ENCODE results near the gene EEPD1. TPM values are rescaled to one million over a fixed set of nuclear protein-coding genes. Genes with fewer than 3 reads are reported as not detected.

EEPD1 gene
- total RNA-seq, 1 donor from 2014 or later: 5.4 TPM

GRCh38 chr7:36188266-36188665 is 35.2 kb downstream of the EEPD1 start:
- FAIRE-seq (no peak), DNase-seq (ENCODE audit: low read depth) (no peak)
- Mint-ChIP-seq H3K27me3 (ENCODE audit: low read depth, unreplicated experiment) (peaks cover 3% of the 10 kb centered on the region), H3K36me3 (ENCODE audit: low read depth, unreplicated experiment) (no peaks in the 10 kb centered on the region), H3K4me1 (ENCODE audit: low read depth, unreplicated experiment) (peaks cover 32% of the 10 kb centered on the region), H3K9me3 (ENCODE audit: unreplicated experiment) (no peaks in the 10 kb centered on the region), H3K27ac (ENCODE audit: unreplicated experiment) (peak overlapping the region; percentile 22), H3K4me3 (ENCODE audit: unreplicated experiment) (no peak overlapping the region)
- H2AFZ ChIP-seq (ENCODE audit: low read depth, low read length): no peak overlapping the region
- H4K20me1 ChIP-seq (ENCODE audit: insufficient read depth, low read length): no peaks in the 10 kb centered on the region
- no peak overlapping the region for H3K4me2 ChIP-seq (ENCODE audit: low read length)
- H3K9ac ChIP-seq (ENCODE audit: low read length): no peak overlapping the region
- TF ChIP-seq CTCF (IDR thresholded peaks at IDR 0.05; ENCODE audit: insufficient read depth, low read depth, low read length) (no peak), EZH2 (IDR thresholded peaks at IDR 0.05; ENCODE audit: insufficient read depth, low read length) (no peak)
- H3K27me3 ChIP-seq (ENCODE audit: insufficient read depth, low read length): no peaks in the 10 kb centered on the region
- H3K4me3 ChIP-seq (ENCODE audit: insufficient read depth, low read depth, low read length): no peak overlapping the region
- peaks cover 14% of the 10 kb centered on the region for H3K4me1 ChIP-seq (ENCODE audit: insufficient read depth, low read length)
- H3K36me3 ChIP-seq (ENCODE audit: insufficient read depth, low read length): no peaks in the 10 kb centered on the region
- no peaks in the 10 kb centered on the region for H3K79me2 ChIP-seq (ENCODE audit: insufficient read depth, low read length)
- H3K27ac ChIP-seq (ENCODE audit: low read depth, low read length): no peak overlapping the region
- H3K9me3 ChIP-seq (ENCODE audit: insufficient read depth, low read depth, low read length): no peaks in the 10 kb centered on the region

- H3K27ac Mint-ChIP-seq (ENCODE audit: unreplicated experiment): peak overlapping the region; percentile 53
- FAIRE-seq: no peak
Measured at GRCh38 chr7:36188906-36189305, 35.9 kb downstream of the EEPD1 start.

More at GRCh38 chr7:36188906-36189305, 35.9 kb downstream of the EEPD1 start:
- TF ChIP-seq CTCF (IDR thresholded peaks at IDR 0.05; ENCODE audit: insufficient read depth, low read depth, low read length) (no peak), EZH2 (IDR thresholded peaks at IDR 0.05; ENCODE audit: insufficient read depth, low read length) (no peak)
- Mint-ChIP-seq H3K36me3 (ENCODE audit: low read depth, unreplicated experiment) (no peaks in the 10 kb centered on the region), H3K4me1 (ENCODE audit: low read depth, unreplicated experiment) (peaks cover 29% of the 10 kb centered on the region), H3K27me3 (ENCODE audit: low read depth, unreplicated experiment) (peaks cover 3% of the 10 kb centered on the region), H3K9me3 (ENCODE audit: unreplicated experiment) (no peaks in the 10 kb centered on the region), H3K4me3 (ENCODE audit: unreplicated experiment) (no peak overlapping the region)
- Histone ChIP-seq H3K27me3 (ENCODE audit: insufficient read depth, low read length) (no peaks in the 10 kb centered on the region), H3K4me1 (ENCODE audit: insufficient read depth, low read length) (peaks cover 14% of the 10 kb centered on the region), H3K27ac (ENCODE audit: low read depth, low read length) (no peak overlapping the region), H3K4me2 (ENCODE audit: low read length) (no peak overlapping the region), H2AFZ (ENCODE audit: low read depth, low read length) (no peak overlapping the region), H3K4me3 (ENCODE audit: insufficient read depth, low read depth, low read length) (no peak overlapping the region), H3K9ac (ENCODE audit: low read length) (no peak overlapping the region), H4K20me1 (ENCODE audit: insufficient read depth, low read length) (no peaks in the 10 kb centered on the region), H3K79me2 (ENCODE audit: insufficient read depth, low read length) (no peaks in the 10 kb centered on the region), H3K36me3 (ENCODE audit: insufficient read depth, low read length) (no peaks in the 10 kb centered on the region), H3K9me3 (ENCODE audit: insufficient read depth, low read depth, low read length) (no peaks in the 10 kb centered on the region)
- no peak for DNase-seq (ENCODE audit: low read depth)

Data from astrocyte (in vitro differentiated cells and primary cell).